GM23248 (cell line): ENCODE results near the gene LKAAEAR1.

Experiments used
- EZH2 ChIP-seq: fragments of 200-600 bp; sonication (generic); IDR thresholded peaks from 2 replicates; pipeline ENCODE4 v1.6.1; 2018; ENCODE audit warnings: antibody characterized with exemption, mild to moderate bottlenecking; ENCODE audit not compliant: insufficient read depth, poor library complexity, severe bottlenecking
- EZH2phosphoT487 ChIP-seq: fragments of 200-600 bp; sonication (generic); IDR thresholded peaks from 2 replicates; pipeline ENCODE4 v1.6.1; 2018; ENCODE audit warnings: antibody characterized with exemption, moderate library complexity, mild to moderate bottlenecking, low read depth; ENCODE audit not compliant: insufficient read depth

DNA sequence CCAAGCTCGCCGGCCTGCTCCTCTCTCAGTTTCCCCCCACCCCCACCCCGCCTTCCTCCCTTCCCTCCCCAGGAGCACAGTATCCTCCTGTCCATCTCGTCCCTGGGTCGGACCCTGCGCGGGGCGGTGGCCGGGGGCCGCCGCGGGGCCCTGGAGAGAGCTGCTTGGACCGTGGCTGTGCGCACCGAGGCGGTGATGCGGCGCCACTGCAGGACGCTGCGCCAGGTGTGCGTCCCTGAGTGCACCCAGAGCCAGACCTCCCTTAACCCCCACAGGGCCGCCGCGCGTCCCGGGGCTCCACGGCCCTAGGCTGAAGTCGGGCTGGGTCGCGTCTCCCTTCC lies 46.0 kb downstream of the LKAAEAR1 start:
- TF ChIP-seq EZH2phosphoT487 (no peak), EZH2 (no peak)
